ENCODE results near the gene SAMD5.

Gene SAMD5

GRCh38 chr6:147508042-147508865 is at the start of gene SAMD5:
Gene SAMD5, plus strand, starts transcription at chr6:147508690. Its CDS starts 239 bp downstream, at chr6:147508929.
- peak; percentile 0 for DNase-seq

- DNase-seq: no peak
These were observed 48.7 kb upstream of the SAMD5 start for GRCh38 chr6:147459780-147460179.

- DNase-seq: no peak
These were observed 44.8 kb upstream of the SAMD5 start for GRCh38 chr6:147463651-147464050.

GRCh38 chr6:147467428-147467827 is 41.1 kb upstream of the SAMD5 start:
- no peak for DNase-seq

- DNase-seq: no peak
These were observed 40.6 kb upstream of the SAMD5 start for GRCh38 chr6:147467886-147468285.

- no peak for DNase-seq
These were observed 39.9 kb upstream of the SAMD5 start for GRCh38 chr6:147468634-147469033.

GRCh38 chr6:147479857-147480256 is 28.6 kb upstream of the SAMD5 start:
- no peak for DNase-seq

- no peak for DNase-seq
These were observed 21.8 kb upstream of the SAMD5 start for GRCh38 chr6:147486683-147487082.

GRCh38 chr6:147497472-147497871 is 11.0 kb upstream of the SAMD5 start:
- DNase-seq: no peak

- no peak for DNase-seq
These were observed 4.9 kb upstream of the SAMD5 start for GRCh38 chr6:147503587-147503986.

- DNase-seq: no peak
These were observed 3.6 kb upstream of the SAMD5 start for GRCh38 chr6:147504848-147505247.

- DNase-seq: no peak
These were observed 1.8 kb upstream of the SAMD5 start for GRCh38 chr6:147506704-147507114.

- no peak for DNase-seq
These were observed 1.1 kb upstream of the SAMD5 start for GRCh38 chr6:147507162-147508041.

GRCh38 chr6:147508866-147509608 is 547 bp downstream of the SAMD5 start:
- DNase-seq: no peak

GRCh38 chr6:147509891-147510290 is 1.4 kb downstream of the SAMD5 start:
- DNase-seq: no peak

- DNase-seq: no peak
These were observed 2.6 kb downstream of the SAMD5 start for GRCh38 chr6:147510929-147511590.

- DNase-seq: no peak
These were observed 6.3 kb downstream of the SAMD5 start for GRCh38 chr6:147514831-147515230.

- no peak for DNase-seq
These were observed 6.8 kb downstream of the SAMD5 start for GRCh38 chr6:147515327-147515726.

GRCh38 chr6:147522597-147522996 is 14.1 kb downstream of the SAMD5 start:
- DNase-seq: no peak

- DNase-seq: no peak
These were observed 17.2 kb downstream of the SAMD5 start for GRCh38 chr6:147525519-147526209.

GRCh38 chr6:147527197-147527596 is 18.7 kb downstream of the SAMD5 start:
- no peak for DNase-seq

All from NCI-H1092 treated with DMSO at 0.1 percent for 48 hours (cell line).